Mesendoderm (in vitro differentiated cells): Measurements from ENCODE around the gene NXF1.

Experiments
- DNase-seq: peaks from one replicate; pipeline ENCODE4 v3.0.0; 2013
- H2AK5ac ChIP-seq: 2 replicates; pipeline ENCODE4 v1.6.1; 2013; ENCODE audit warnings: low read length, inconsistent platforms
- H2BK120ac ChIP-seq: 2 replicates; pipeline ENCODE4 v1.6.1; 2013; ENCODE audit warnings: low read depth, mild to moderate bottlenecking, low read length, moderate library complexity, mixed read lengths
- H2BK15ac ChIP-seq: replicated peaks from 2 replicates; pipeline ENCODE4 v1.6.1; 2013; ENCODE audit warnings: low read depth, mild to moderate bottlenecking, moderate library complexity
- H2BK5ac ChIP-seq: 2 replicates; pipeline ENCODE4 v1.6.1; 2013; ENCODE audit warnings: low read length, inconsistent platforms
- H3K18ac ChIP-seq: 2 replicates; pipeline ENCODE4 v1.6.1; 2013; ENCODE audit warnings: mild to moderate bottlenecking, low read length, mixed read lengths
- H3K23ac ChIP-seq: one replicate; pipeline ENCODE4 v1.6.1; 2013; ENCODE audit warnings: low read length
- H3K27ac ChIP-seq: 2 replicates; pipeline ENCODE4 v1.5.1; 2013; ENCODE audit warnings: low read depth, mild to moderate bottlenecking, inconsistent platforms, low read length, moderate library complexity
- H3K27me3 ChIP-seq: 2 replicates; pipeline ENCODE4 v1.6.1; 2013; ENCODE audit warnings: low read length, control low read depth, mild to moderate bottlenecking, inconsistent platforms; ENCODE audit not compliant: insufficient read depth, poor library complexity
- H3K36me3 ChIP-seq: 2 replicates; pipeline ENCODE4 v1.6.1; 2013; ENCODE audit warnings: low read length, inconsistent platforms; ENCODE audit not compliant: control insufficient read depth, insufficient read depth
- H3K4ac ChIP-seq: one replicate; pipeline ENCODE4 v1.6.1; 2013; ENCODE audit warnings: low read depth, mild to moderate bottlenecking, low read length, moderate library complexity
- H3K4me1 ChIP-seq: 2 replicates; pipeline ENCODE4 v1.6.1; 2013; ENCODE audit warnings: low read depth, low read length, inconsistent platforms; ENCODE audit not compliant: control insufficient read depth
- H3K4me2 ChIP-seq: 2 replicates; pipeline ENCODE4 v1.6.1; 2013; ENCODE audit warnings: low read length
- H3K4me3 ChIP-seq: 2 replicates; pipeline ENCODE4 v1.5.1; 2013; ENCODE audit warnings: mild to moderate bottlenecking, low read length
- H3K56ac ChIP-seq: one replicate; pipeline ENCODE4 v1.6.1; 2013; ENCODE audit warnings: low read length
- H3K79me1 ChIP-seq: 2 replicates; pipeline ENCODE4 v1.6.1; 2013; ENCODE audit warnings: low read length, inconsistent platforms
- H3K79me2 ChIP-seq: 2 replicates; pipeline ENCODE4 v1.6.1; 2013; ENCODE audit warnings: mild to moderate bottlenecking, low read length; ENCODE audit not compliant: control insufficient read depth, insufficient read depth
- H3K9ac ChIP-seq: 2 replicates; pipeline ENCODE4 v1.6.1; 2013; ENCODE audit warnings: low read length, inconsistent platforms
- H4K5ac ChIP-seq: one replicate; pipeline ENCODE4 v1.6.1; 2013; ENCODE audit warnings: low read length
- H4K8ac ChIP-seq: one replicate; pipeline ENCODE4 v1.6.1; 2013; ENCODE audit warnings: low read depth, mild to moderate bottlenecking, control low read depth, low read length, moderate library complexity
- WGBS: extraction: QIAGEN DNeasy Blood & Tissue Kit; methylation state at CpG from one replicate; pipeline ENCODE4 v1.1.7; 2013; ENCODE audit warnings: low lambda C conversion rate, missing lambda C conversion rate; ENCODE audit not compliant: insufficient coverage; ENCODE audit errors: extremely low coverage; 5-methylcytosine and 5-hydroxymethylcytosine counted together

The NXF1 gene

GRCh38 chr11:62794201-62794775 lies 11.0 kb downstream of the NXF1 start:
- Histone ChIP-seq H3K4me2 (no peak overlapping the region), H3K27ac (no peak overlapping the region)

DNA sequence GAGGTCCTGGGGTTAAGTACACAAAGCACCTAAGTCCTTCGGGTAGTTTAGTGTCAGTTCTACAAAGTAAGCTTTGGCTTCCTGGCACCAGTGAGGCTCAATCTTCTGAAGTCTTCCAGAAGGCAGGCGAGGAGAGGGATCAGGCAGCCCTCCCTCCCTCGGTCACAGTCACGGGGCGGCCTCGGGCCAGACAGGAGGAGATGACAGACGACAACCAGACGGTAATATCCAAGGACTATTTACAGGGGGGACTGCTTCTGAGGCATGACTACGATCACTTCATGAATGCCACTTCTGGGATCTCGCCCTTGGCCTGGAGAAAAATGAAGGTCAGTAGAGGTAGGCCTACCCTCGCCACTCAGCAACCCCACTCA lies 13.1 kb downstream of the NXF1 start:
- peak; percentile 57 for DNase-seq

More at GRCh38 chr11:62794201-62794775, 11.0 kb downstream of the NXF1 start:
- no CpG with 5 or more reads among the region's 8 CpGs for WGBS
- no peak for DNase-seq
- Histone ChIP-seq H3K27me3 (no peaks in the 10 kb centered on the region), H3K79me2 (peaks cover 22% of the 10 kb centered on the region), H2BK5ac (no peak overlapping the region), H3K4ac (no peak overlapping the region), H2BK15ac (no peak overlapping the region), H3K36me3 (peaks cover 21% of the 10 kb centered on the region), H3K79me1 (peaks cover 9% of the 10 kb centered on the region), H3K4me3 (no peak overlapping the region), H3K23ac (no peak overlapping the region), H2BK120ac (no peak overlapping the region), H3K18ac (no peak overlapping the region), H3K9ac (no peak overlapping the region), H4K8ac (no peak overlapping the region), H2AK5ac (no peak overlapping the region), H3K56ac (no peak overlapping the region), H3K4me1 (peaks cover 2% of the 10 kb centered on the region), H4K5ac (no peak overlapping the region)

GRCh38 chr11:62791501-62792201 lies 13.6 kb downstream of the NXF1 start, which contains the start of gene TMEM223:
Gene TMEM223, minus strand, starts transcription at chr11:62792006. Its CDS starts 12 bp downstream, at chr11:62791994.
- Histone ChIP-seq H4K5ac (no peak within 1 kb of the TSS), H3K79me2 (peaks cover 28% of the 10 kb centered on the region), H3K4me1 (peaks cover 2% of the 10 kb centered on the region), H3K36me3 (peaks cover 20% of the 10 kb centered on the region), H3K27ac (peak within 1 kb of the TSS; percentile 80), H3K4me3 (peak within 1 kb of the TSS; percentile 99), H3K4ac (peak within 1 kb of the TSS; percentile 74), H3K79me1 (peaks cover 16% of the 10 kb centered on the region), H3K27me3 (no peaks in the 10 kb centered on the region), H3K56ac (peak within 1 kb of the TSS; percentile 100), H2AK5ac (peak within 1 kb of the TSS; percentile 96), H3K18ac (peak within 1 kb of the TSS; percentile 28), H2BK120ac (no peak within 1 kb of the TSS), H4K8ac (no peak within 1 kb of the TSS), H3K4me2 (peak within 1 kb of the TSS; percentile 85), H3K23ac (peak within 1 kb of the TSS; percentile 97), H3K9ac (peak within 1 kb of the TSS; percentile 100), H2BK15ac (no peak within 1 kb of the TSS), H2BK5ac (peak within 1 kb of the TSS; percentile 92)
- no CpG with 5 or more reads among the region's 58 CpGs for WGBS
- DNase-seq, result peak; percentile 89

More for the DNA sequence above, 13.1 kb downstream of the NXF1 start:
- H4K8ac ChIP-seq, result no peak overlapping the region
- H3K4me1 ChIP-seq, result peaks cover 2% of the 10 kb centered on the region
- H3K23ac ChIP-seq, result no peak overlapping the region
- peaks cover 28% of the 10 kb centered on the region for H3K79me2 ChIP-seq
- no peak overlapping the region for H2BK15ac ChIP-seq
- H4K5ac ChIP-seq, result no peak overlapping the region
- H3K4me3 ChIP-seq, result no peak overlapping the region
- H3K4me2 ChIP-seq, result no peak overlapping the region
- peak overlapping the region; percentile 63 for H3K56ac ChIP-seq
- H3K79me1 ChIP-seq, result peaks cover 16% of the 10 kb centered on the region
- H3K9ac ChIP-seq, result peak overlapping the region; percentile 42
- H2BK5ac ChIP-seq, result no peak overlapping the region
- H3K36me3 ChIP-seq, result peaks cover 22% of the 10 kb centered on the region
- no peak overlapping the region for H3K4ac ChIP-seq
- no CpG with 5 or more reads among the region's 11 CpGs for WGBS
- no peak overlapping the region for H3K18ac ChIP-seq
- H3K27me3 ChIP-seq, result no peaks in the 10 kb centered on the region
- H3K27ac ChIP-seq, result peak overlapping the region; percentile 30
- H2AK5ac ChIP-seq, result no peak overlapping the region
- no peak overlapping the region for H2BK120ac ChIP-seq

- H3K56ac ChIP-seq, result no peak overlapping the region
- H2BK120ac ChIP-seq, result no peak overlapping the region
- no peak overlapping the region for H2AK5ac ChIP-seq
- no peak overlapping the region for H3K18ac ChIP-seq
- H3K4me2 ChIP-seq, result no peak overlapping the region
- H3K9ac ChIP-seq, result no peak overlapping the region
- no peak overlapping the region for H2BK15ac ChIP-seq
- peaks cover 28% of the 10 kb centered on the region for H3K79me2 ChIP-seq
- no peak for DNase-seq
- H3K27ac ChIP-seq, result no peak overlapping the region
- no peak overlapping the region for H3K4me3 ChIP-seq
- no peak overlapping the region for H4K8ac ChIP-seq
- peaks cover 5% of the 10 kb centered on the region for H3K4me1 ChIP-seq
- H3K79me1 ChIP-seq, result peaks cover 16% of the 10 kb centered on the region
- H3K23ac ChIP-seq, result no peak overlapping the region
- peaks cover 14% of the 10 kb centered on the region for H3K36me3 ChIP-seq
- WGBS, result no CpG with 5 or more reads among the region's 3 CpGs
- H2BK5ac ChIP-seq, result no peak overlapping the region
- H3K4ac ChIP-seq, result no peak overlapping the region
- no peaks in the 10 kb centered on the region for H3K27me3 ChIP-seq
- H4K5ac ChIP-seq, result no peak overlapping the region
Measured at GRCh38 chr11:62789576-62789975, 15.7 kb downstream of the NXF1 start.

- DNase-seq, result peak; percentile 55
Measured at GRCh38 chr11:62788991-62789390, 16.2 kb downstream of the NXF1 start.

More at GRCh38 chr11:62788991-62789390, 16.2 kb downstream of the NXF1 start:
- Histone ChIP-seq H3K56ac (peak overlapping the region; percentile 57), H2BK120ac (no peak overlapping the region), H3K36me3 (peaks cover 10% of the 10 kb centered on the region), H3K4me1 (peaks cover 5% of the 10 kb centered on the region), H3K9ac (no peak overlapping the region), H3K79me2 (peaks cover 28% of the 10 kb centered on the region), H2AK5ac (no peak overlapping the region), H2BK5ac (no peak overlapping the region), H3K79me1 (peaks cover 16% of the 10 kb centered on the region), H2BK15ac (no peak overlapping the region), H3K4ac (no peak overlapping the region), H4K8ac (no peak overlapping the region), H4K5ac (no peak overlapping the region), H3K27ac (no peak overlapping the region), H3K4me2 (no peak overlapping the region), H3K4me3 (no peak overlapping the region), H3K18ac (no peak overlapping the region), H3K27me3 (no peaks in the 10 kb centered on the region), H3K23ac (no peak overlapping the region)
- no CpG with 5 or more reads among the region's 5 CpGs for WGBS
